ENCODE results near the gene GRN. TPM values are rescaled to one million over a fixed set of nuclear protein-coding genes. Genes with fewer than 3 reads are reported as not detected.
"Not testable (repeated sequence)": the region's sequence is repeated elsewhere in the genome, so short reads cannot be mapped to it uniquely, and the experiment has no call there.

The GRN gene
- total and polyA plus RNA-seq, 2 donors (not counting 3 experiments of a cell fraction or from before 2014, with no cell fraction given): 343 to 1,034 TPM

GRCh38 chr17:44390250-44390870 is 45.3 kb downstream of the GRN start:
- DNase-seq (ENCODE audit: low read depth, low spot score) (no peak), FAIRE-seq (no peak)
- no peaks in the 10 kb centered on the region for H3K9me1 ChIP-seq (replicated peaks; ENCODE audit: control insufficient read depth, extremely low read depth, insufficient read depth, low read length)
- H3K9ac ChIP-seq (replicated peaks; ENCODE audit: extremely low read depth, insufficient read depth, low read length): no peak overlapping the region
- no peak overlapping the region for H3K27ac ChIP-seq (ENCODE audit: insufficient read depth, low read depth, low read length)
- intact Hi-C loops (cut with micrococcal nuclease): no loop called here
- no peak overlapping the region for H2AFZ ChIP-seq (ENCODE audit: low read depth, low read length)
- no peaks in the 10 kb centered on the region for H3K9me3 ChIP-seq (replicated peaks; ENCODE audit: control insufficient read depth, insufficient read depth, low read length)
- H3K4me1 ChIP-seq (ENCODE audit: control insufficient read depth, extremely low read depth, insufficient read depth, low read length): peaks cover 5% of the 10 kb centered on the region
- dilution Hi-C loops (cut with MboI; ENCODE audit: extremely low pct_ligation_motif_present, low sequenced_read_pairs): no loop called here
- H3K4me2 ChIP-seq (ENCODE audit: insufficient read depth, low read length): no peak overlapping the region
- TF ChIP-seq EZH2 (IDR thresholded peaks at IDR 0.05; ENCODE audit: borderline replicate concordance, low read depth, low read length, severe bottlenecking) (no peak), FOS (IDR thresholded peaks at IDR 0.05; ENCODE audit: borderline replicate concordance, insufficient read depth, low read length) (no peak), POLR2A (IDR thresholded peaks at IDR 0.05; ENCODE audit: low read depth, low read length) (no peak), MYC (IDR thresholded peaks at IDR 0.05; ENCODE audit: low read depth, low read length) (no peak), GATA2 (IDR thresholded peaks at IDR 0.05; ENCODE audit: insufficient read depth, insufficient read length, low read depth, low read length) (no peak), JUN (IDR thresholded peaks at IDR 0.05; ENCODE audit: borderline replicate concordance, insufficient read depth, insufficient read length, low read depth) (no peak), MAX (IDR thresholded peaks at IDR 0.05; ENCODE audit: insufficient read depth, insufficient read length) (no peak)
- ChIA-PET CTCF (interaction anchor here (1.6 to 2.0 kb wide), 2 partner anchors 27 to 133 kb away, joined by 3 to 7 read pairs; partner anchors contain the start of gene FAM171A2), POLR2A (no interaction called here)
- no peaks in the 10 kb centered on the region for H3K79me2 ChIP-seq (ENCODE audit: control insufficient read depth, insufficient read depth, low read length)
- H3K27me3 ChIP-seq (ENCODE audit: control insufficient read depth in 2 of 2, insufficient read depth in 2 of 2, low read length in 2 of 2): peaks cover 0 to 3% of the 10 kb centered on the region in 2 experiments
- no peaks in the 10 kb centered on the region for H4K20me1 ChIP-seq (replicated peaks; ENCODE audit: control insufficient read depth, extremely low read depth, insufficient read depth, low read length)
- BruUV-seq (replicated peaks): no TSS peak
- no peaks in the 10 kb centered on the region for H3K36me3 ChIP-seq (ENCODE audit: control insufficient read depth in 2 of 2, extremely low read depth in 1 of 2, insufficient read depth in 2 of 2, low read length in 2 of 2)
- H3K4me3 ChIP-seq (replicated peaks in 1 of 3; ENCODE audit: insufficient read depth in 1 of 3, low read depth in 1 of 3, low read length in 3 of 3): no peak overlapping the region

GRCh38 chr17:44394112-44394511 is 49.0 kb downstream of the GRN start:
- BruUV-seq (replicated peaks); H3K27ac ChIP-seq (ENCODE audit: insufficient read depth, low read depth, low read length); H3K4me2 ChIP-seq (ENCODE audit: insufficient read depth, low read length); H3K9me1 ChIP-seq (replicated peaks; ENCODE audit: control insufficient read depth, extremely low read depth, insufficient read depth, low read length); H3K79me2 ChIP-seq (ENCODE audit: control insufficient read depth, insufficient read depth, low read length); H3K9ac ChIP-seq (replicated peaks; ENCODE audit: extremely low read depth, insufficient read depth, low read length); H4K20me1 ChIP-seq (replicated peaks; ENCODE audit: control insufficient read depth, extremely low read depth, insufficient read depth, low read length); DNase-seq (ENCODE audit: low read depth, low spot score); H2AFZ ChIP-seq (ENCODE audit: low read depth, low read length); H3K27me3 ChIP-seq (ENCODE audit: control insufficient read depth in 2 of 2, insufficient read depth in 2 of 2, low read length in 2 of 2); H3K4me3 ChIP-seq (replicated peaks in 1 of 3; ENCODE audit: insufficient read depth in 1 of 3, low read depth in 1 of 3, low read length in 3 of 3); dilution Hi-C loops (cut with MboI; ENCODE audit: extremely low pct_ligation_motif_present, low sequenced_read_pairs); H3K4me1 ChIP-seq (ENCODE audit: control insufficient read depth, extremely low read depth, insufficient read depth, low read length); FAIRE-seq; intact Hi-C loops (cut with micrococcal nuclease); H3K9me3 ChIP-seq (replicated peaks; ENCODE audit: control insufficient read depth, insufficient read depth, low read length); POLR2A ChIA-PET: not testable (repeated sequence)
- CTCF ChIA-PET: interaction anchor here (1.0 to 9.2 kb wide), 3 partner anchors 18 to 129 kb away, joined by 4 to 86 read pairs (median 9); partner anchors contain the start of gene FAM171A2
- H3K36me3 ChIP-seq (ENCODE audit: control insufficient read depth in 2 of 2, extremely low read depth in 1 of 2, insufficient read depth in 2 of 2, low read length in 2 of 2): peaks cover under 1 to 12% of the 10 kb centered on the region in 2 experiments

Data from endothelial cell of umbilical vein (primary cell).